Sciatic nerve (tissue), 2 donors: ENCODE data around the gene SRP72. TPM values are rescaled to one million over a fixed set of nuclear protein-coding genes. Genes with fewer than 3 reads are reported as not detected.
A peak's percentile ranks its signal among the peaks of the same experiment; 100 is the strongest.
"Not testable (repeated sequence)": the region's sequence is repeated elsewhere in the genome, so short reads cannot be mapped to it uniquely, and the experiment has no call there.

ENCODE experiments used
- ATAC-seq: fragments of 200-7000 bp; cut with Tn5 transposase; one replicate; pipeline ENCODE4 v1.9.1; 2020; ENCODE audit warnings: mild to moderate bottlenecking, moderate library complexity
- DNase-seq: peaks from one replicate; pipeline ENCODE4 v3.0.0-alpha.2; 2020; ENCODE audit warnings: low spot score
- intact Hi-C: fragments of 100-400 bp; cut with DNase I; formaldehyde crosslinking; loops from one replicate; pipeline ENCODE4 v1.14.2; 2022
- total RNA-seq: library from RNA; stranded (reverse); fragmentation: NEBNext Ultra II Directional; extraction: Animal tissue kit (Norgen Biotek cat#: 25700); gene quantifications from one replicate; pipeline ENCODE4 v1.2.1, GENCODE V29; 2021
- donor health status: DM: no; HTN: no; CAD: no.
- donor health status: DM: no; HTN: no; CAD: no.

SRP72 gene, protein sequence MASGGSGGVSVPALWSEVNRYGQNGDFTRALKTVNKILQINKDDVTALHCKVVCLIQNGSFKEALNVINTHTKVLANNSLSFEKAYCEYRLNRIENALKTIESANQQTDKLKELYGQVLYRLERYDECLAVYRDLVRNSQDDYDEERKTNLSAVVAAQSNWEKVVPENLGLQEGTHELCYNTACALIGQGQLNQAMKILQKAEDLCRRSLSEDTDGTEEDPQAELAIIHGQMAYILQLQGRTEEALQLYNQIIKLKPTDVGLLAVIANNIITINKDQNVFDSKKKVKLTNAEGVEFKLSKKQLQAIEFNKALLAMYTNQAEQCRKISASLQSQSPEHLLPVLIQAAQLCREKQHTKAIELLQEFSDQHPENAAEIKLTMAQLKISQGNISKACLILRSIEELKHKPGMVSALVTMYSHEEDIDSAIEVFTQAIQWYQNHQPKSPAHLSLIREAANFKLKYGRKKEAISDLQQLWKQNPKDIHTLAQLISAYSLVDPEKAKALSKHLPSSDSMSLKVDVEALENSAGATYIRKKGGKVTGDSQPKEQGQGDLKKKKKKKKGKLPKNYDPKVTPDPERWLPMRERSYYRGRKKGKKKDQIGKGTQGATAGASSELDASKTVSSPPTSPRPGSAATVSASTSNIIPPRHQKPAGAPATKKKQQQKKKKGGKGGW
- total RNA-seq = 89.9 TPM

DNA sequence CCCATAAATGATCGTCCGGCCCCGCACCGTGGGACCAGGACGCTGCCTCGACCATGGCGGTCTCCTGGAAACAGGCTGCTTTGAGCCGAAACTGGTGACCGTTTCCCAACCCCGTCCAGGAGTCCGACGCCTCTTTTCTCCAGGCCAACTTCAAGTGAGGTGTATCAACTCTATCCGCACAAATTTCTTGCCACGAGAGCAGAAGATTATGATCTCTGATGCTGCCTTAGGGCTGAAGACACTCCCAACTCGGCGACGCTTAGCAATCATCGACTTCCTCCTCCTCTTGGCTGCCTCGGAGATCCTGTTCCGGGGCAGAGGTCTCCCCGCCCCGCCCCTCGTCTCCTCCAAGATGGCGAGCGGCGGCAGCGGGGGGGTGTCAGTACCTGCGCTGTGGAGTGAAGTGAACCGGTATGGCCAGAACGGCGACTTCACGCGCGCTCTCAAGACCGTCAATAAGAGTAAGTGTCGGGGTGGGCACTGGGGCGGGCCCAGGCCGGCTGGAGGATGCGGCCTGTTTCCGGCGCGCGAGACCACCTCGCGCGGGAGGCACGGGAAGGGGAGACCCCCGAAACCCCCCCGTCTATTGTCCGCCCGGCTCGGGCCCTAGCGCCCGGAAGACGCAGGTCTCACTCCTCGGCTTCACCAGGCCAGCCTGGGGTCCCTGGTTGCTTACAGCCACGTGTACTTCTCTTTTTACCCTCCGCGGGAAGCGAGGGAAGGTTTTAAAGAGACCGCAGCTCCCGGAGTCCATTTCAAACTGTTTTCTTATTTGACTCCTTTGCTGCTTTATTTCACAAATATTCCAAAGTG, at the start of gene SRP72:
Gene SRP72 (plus strand): TSS at position 334 of the 813 bp plus-strand sequence. CDS start 19 bp downstream, at position 353.
- intact Hi-C loops = no loop called here
- peak; percentile 90 for DNase-seq
- peak; percentile 99 for ATAC-seq

DNA sequence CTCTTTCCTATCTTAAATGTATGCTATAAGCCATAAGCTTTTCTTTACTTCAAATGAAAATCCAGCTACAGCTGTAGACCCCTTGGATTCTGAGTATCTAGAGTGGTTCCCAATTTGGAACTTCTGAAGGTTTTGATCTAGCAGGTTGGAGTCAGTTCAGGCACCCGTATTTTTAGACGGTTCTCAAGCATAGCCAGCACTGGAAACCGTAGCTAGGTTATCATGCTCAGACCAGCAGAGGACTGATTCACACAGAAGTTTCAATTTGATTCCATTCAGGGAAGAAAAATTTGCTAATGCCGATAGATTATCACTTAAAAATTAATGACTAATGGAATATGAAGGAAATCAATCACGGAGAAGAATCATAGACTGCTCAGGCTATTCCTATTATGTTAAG, 43.2 kb upstream of the SRP72 start:
- no peak for ATAC-seq

DNA sequence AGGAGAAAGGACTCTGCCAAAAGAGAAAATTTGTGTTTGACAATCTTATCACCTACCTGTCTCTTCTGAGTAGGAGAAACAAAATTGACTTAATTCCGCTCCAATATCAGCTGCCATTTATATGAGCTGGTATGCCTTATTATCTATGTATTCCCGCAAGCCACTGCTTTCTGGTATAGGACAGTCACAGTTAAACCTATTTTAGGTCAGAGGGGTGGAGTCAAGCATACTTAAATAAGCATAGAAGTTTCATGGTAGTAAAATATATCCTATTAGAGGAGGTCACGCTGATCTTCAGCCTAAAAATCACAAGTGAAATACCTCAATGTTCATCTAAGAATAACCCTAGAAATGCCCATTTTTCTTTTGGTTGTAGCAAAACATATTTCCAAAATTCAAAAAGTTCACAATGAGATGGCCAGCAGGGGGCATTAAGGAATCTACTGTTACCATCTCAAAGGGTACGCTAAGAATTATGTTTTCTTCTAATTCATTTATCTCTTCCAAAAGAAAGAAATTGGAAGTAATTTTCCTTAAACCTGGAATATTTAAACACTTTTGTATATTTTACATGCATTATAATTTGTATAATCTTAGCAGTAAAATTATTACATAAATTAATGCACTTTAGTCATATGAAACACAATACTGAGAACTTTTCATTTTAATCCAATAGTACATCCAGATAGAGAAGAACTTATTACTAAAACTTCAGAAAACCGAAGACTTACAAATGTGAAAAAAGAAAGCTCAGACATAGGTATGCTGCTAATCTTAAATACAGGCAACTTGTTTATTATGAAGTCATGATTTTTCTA, 42.5 kb upstream of the SRP72 start:
- intact Hi-C loops = no loop called here
- no peak for ATAC-seq
- no peak for DNase-seq

More for the DNA sequence above, 43.2 kb upstream of the SRP72 start:
- intact Hi-C loops = no loop called here
- DNase-seq = no peak

DNA sequence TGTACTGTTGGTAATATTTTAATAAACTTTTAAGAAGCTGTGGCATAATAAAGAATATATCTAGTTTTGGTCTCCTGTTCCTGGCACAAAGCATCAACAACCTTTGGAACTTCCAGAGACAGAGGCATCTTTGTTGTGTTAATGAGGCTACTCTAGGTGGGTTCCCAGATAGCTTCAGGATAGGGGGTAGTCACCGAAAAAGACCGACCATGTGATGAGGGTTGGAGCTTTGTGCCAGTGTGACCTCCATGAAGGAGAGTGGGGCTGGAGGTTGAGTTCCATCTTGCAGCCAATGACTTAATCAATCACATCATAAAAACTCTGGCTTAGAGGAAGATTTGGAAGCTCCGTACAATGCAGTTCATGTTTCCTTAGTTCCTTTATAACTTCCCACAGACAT, 41.9 kb upstream of the SRP72 start:
- ATAC-seq = no peak
- no peak for DNase-seq
- intact Hi-C loops = no loop called here

DNA sequence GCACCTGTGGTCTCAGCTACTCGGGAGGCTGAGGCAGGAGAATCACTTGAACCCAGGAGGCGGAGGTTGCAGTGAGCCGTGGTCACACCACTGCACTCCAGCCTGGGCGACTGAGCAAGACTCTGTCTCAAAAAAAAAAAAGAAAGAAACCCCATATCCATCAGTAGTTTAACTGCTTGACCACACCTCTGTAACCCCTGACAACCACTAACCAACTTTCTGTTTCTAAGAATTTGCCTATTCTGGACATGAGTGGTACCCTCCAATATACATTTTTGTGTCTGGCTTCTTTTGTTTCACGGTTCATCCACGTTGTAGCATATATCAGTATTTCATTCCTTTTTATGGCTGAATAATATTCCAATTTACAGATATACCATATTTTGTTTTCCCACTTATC, 41.1 kb upstream of the SRP72 start:
- intact Hi-C loops = no loop called here
- no peak for ATAC-seq
- DNase-seq = no peak

DNA sequence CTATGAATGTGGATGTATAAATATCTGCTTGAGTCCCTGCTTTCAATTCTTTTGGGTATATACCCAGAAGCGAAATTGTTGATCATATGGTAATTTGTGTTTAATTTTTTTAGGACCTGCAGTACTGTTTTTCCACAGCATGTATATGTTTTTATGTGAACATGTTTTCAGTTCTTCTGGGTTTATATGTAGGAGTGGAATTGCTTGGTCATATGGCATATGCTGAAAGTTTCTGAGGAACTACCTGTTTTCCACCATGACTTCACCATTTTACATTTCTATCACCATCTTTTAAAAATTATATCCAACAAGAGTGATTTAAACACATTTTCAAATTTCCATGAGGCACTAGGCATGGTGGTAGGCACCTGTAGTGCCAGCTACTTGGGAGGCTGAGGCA, 40.2 kb upstream of the SRP72 start:
- intact Hi-C loops = no loop called here
- ATAC-seq (no peak), DNase-seq (no peak)

DNA sequence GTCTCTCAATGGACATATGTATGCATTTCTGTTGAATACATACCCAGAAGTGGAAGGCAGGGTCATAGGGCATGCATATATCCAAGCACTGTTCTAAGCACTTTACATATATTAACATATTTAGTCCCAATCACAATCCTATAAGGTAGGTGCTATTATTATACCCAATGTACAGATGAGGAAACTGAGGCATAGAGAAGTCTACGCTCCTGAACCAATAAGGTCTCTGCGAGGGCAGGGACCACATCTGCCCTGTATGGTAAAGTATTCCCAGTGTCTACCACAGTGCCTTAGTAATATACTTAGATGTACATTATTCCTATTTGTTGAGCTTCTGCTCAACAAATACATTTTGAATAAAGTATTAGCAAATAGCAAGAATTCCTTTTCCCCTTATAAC, 37.2 kb upstream of the SRP72 start:
- DNase-seq = no peak
- intact Hi-C loops = no loop called here

DNA sequence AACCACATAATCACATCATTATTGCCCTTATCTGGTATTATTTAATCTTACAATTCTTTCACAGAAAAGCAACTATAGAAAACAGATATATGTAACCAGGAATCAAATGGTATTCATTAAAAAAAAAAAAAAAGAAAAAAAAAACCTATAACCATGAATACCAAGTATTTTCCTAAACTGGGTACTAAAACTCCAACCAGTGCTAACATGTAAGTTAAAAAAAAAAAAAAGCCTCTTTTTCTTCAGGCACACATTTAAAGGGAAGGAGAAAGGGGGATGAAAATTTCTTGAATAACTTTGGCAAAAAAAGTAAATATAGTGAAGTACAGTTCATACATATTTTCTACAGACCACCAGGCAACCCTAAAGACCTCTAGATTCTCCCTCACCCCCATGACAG, 34.1 kb upstream of the SRP72 start:
- no peak for DNase-seq
- ATAC-seq = no peak
- intact Hi-C loops = no loop called here

More for the DNA sequence above, 37.2 kb upstream of the SRP72 start:
- no peak for ATAC-seq

DNA sequence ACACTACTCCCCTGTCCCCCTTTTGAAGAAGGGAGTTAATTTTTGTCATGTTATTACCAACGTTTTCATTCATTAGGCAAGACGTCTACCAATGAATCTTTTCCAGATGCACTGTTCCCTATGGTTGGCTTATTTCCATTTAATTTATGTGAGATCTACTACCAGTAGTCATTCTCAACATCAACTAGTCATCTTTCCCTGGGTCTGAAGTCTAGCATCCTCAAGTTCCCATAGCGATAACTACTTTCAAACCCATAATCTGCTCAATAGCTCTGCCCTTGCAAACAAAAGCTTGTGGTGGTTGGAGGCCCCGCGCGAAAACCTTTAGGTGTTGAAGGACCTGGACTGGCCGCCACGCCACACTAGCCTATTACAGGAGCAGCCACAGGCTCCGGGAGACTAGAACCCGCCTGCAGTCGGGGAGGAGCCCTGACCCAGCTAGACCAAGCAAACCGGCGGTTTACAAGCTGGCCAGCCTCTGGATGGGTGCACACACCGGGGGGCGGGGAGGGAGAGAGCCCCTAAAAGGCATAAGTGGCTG, 32.7 kb upstream of the SRP72 start:
- DNase-seq (no peak), ATAC-seq (peak; percentile 22)
- intact Hi-C loops = no loop called here

DNA sequence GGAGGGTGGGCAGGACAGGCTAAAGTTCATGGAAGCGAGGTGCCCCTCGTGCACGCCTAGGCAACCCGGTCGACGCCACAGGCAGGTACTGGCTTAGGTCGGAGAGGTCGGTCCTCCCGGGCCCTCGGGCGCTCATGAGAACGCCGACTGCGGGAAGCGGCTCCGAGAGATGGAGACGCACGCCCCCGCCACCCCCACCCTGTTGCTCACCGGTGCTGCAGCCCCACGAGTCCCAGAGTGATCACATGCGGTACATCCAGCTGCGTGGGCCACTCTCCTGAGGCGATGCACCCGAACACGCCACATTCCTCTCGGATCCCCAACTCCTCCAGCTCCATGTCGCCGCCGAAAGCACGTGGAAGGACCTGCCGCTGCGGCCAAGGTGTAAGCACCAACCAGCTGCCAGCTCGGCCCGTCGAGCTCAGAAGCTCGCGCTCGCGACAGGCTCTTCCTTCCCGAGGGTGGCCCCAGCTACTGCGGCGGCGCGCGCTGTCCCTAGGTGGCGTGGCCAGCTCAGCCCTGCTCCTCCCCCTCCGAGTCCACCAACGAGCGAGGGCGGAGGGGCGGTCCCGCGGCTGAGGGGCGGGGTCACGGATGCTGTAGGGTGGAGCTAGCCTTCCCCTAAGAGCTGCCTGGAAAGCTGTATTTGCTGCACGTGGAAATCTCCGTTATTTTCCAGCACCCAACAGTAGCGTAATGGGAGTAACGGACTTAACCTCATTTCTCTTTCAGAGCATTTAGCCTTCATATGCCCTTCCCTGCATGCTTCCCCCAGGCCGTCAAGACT, 32.1 kb upstream of the SRP72 start, which contains the start of gene PPAT:
Gene PPAT (minus strand): TSS at position 476 of the 787 bp plus-strand sequence. CDS start 138 bp downstream, at position 338.
- intact Hi-C loops = no loop called here
- DNase-seq = peak; percentile 99
- peak; percentile 97 for ATAC-seq

DNA sequence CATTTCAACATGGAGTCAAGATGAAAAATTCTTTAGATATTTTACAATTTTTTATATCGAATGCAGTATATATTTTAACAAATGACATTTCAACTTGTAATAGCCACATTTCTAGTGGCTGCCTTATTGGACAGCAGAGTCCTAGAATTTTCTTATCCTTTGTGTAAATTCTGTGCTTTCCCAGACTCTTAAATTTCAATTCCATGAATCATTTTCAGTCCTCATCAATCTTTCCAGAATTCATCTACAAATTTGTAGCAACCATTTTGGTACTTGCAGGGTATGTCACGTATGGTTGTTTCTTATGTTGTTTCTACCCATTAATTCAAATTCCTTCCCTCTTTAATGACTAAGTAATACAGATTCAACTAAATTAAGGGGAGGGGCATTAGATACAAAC, 28.7 kb upstream of the SRP72 start:
- intact Hi-C loops = no loop called here
- ATAC-seq (no peak), DNase-seq (no peak)

DNA sequence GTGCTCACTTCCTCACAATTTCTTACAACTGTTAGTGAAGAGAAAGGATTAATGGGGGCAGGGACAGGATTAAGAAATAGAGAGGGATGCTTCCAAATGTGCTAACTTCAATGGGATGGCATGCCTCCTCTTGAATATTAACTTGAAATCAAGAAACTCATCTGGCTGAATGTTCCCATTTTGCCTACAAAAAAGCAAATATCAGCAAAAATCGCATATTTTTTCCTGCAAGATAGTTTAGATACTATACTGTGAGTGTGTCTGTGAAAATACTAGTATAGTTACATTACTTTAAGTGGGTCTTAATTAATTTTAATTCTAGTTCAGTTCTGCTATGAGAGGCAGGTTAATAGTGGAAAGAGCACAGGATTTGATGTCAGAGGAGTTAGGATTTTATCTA, 26.4 kb upstream of the SRP72 start:
- DNase-seq (no peak), ATAC-seq (no peak)
- intact Hi-C loops = no loop called here

DNA sequence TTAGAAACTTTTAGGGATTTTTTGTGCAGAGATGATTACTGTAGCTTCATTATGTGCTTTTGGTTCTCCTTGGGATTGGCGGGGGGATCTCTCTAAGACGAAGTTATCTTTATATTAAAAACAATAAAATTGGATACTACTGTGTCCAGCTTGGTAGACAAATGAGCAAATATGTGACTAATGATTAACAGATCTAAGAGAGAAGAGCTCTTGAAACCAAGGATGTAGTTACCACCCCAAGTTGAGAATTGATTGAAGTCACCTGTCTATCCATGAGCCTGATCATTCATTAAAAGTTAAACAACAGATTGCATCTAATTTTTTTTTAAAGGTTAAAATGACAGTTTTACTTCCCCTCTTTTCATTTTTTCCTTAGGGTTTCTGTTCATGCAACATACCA, 22.7 kb upstream of the SRP72 start:
- no peak for DNase-seq
- intact Hi-C loops = no loop called here
- no peak for ATAC-seq

DNA sequence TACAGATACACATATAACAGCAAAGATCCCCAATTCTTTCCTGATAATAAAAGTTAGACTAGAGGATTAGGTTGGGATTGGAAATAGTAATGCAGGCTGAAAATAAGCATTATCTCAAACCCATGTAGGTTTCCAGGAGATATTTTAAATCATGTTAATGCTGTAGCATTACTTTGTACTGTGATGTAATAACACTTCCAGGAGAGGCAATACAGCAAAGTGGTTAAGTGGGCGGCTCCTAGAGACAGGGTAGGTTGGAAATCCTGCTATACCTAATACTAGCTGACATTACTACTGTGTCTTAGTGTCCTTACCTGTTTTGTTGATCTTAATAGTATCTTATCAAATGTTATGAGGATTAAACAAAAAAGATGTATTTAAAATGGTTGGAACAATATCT, 21.7 kb upstream of the SRP72 start:
- no peak for DNase-seq
- ATAC-seq = no peak
- intact Hi-C loops = no loop called here

DNA sequence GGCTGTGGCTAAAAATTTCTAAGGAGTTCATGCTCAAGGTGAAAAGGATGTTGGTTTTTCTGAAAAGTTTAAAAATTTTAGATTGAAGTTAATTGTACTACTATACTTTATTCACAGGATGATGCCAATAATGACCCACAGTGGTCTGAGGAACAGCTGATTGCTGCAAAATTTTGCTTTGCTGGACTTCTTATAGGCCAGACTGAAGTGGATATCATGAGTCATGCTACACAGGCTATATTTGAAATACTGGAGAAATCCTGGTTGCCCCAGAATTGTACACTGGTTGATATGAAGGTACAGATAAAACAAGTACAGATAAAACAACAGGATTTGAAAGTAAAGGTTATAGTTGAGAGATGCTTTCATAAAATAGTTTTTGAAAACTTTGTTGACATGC, 19.1 kb upstream of the SRP72 start:
- ATAC-seq (no peak), DNase-seq (no peak)
- intact Hi-C loops = no loop called here

DNA sequence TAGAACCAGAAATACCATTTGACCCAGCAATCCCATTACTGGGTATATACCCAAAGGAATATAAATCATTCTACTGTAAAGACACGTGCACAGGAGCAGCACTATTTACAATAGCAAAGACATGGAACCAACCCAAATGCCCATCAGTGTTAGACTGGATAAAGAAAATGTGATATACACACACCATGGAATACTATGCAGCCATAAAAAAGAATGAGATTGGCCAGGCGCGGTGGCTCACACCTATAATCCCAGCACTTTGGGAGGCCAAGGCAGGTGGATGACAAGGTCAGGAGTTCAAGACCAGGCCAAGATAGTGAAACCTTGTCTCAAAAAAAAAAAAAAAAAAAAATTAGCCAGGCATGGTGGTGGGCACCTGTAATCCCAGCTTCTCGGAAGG, 17.9 kb upstream of the SRP72 start:
- DNase-seq, intact Hi-C loops, ATAC-seq: not testable (repeated sequence)

DNA sequence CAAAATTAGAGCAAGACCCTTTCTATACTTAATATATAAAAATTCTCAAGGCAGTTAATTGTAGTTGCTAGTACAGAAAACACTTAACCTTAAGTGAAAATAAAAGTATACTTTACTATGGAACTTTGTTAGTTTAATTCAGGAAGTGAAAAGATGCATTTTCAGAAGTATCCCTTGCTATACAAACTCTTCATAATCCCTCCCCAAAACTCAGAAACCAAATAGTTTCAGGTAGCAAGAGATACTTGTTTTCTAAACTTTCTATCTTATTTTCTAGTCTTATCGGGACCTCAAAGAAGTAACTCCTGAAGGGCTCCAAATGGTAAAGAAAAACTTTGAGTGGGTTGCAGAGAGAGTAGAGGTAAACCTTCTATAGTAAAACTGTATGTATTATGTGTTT, 17.1 kb upstream of the SRP72 start:
- ATAC-seq (no peak), DNase-seq (no peak)
- intact Hi-C loops = no loop called here

DNA sequence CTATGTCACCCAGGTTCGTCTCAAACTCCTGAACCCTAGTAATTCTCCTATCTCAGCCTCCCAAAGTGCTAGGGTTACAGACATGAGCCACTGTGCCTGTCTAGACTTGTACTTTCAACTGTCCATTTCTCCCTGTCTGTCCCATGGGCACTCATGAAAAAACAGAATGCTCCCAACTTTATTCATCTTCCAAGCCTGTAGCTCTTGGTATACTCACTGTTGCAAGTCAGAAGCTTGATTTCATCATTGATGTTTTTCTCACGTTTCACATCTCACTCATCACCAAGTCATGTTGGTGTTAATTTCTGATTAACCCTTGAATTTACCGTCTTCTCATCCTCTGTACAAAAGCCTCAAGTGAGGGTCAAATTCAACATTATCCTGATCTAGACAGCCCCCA, 7.3 kb upstream of the SRP72 start:
- no peak for DNase-seq
- ATAC-seq = no peak
- intact Hi-C loops = no loop called here
